Panc1 (cell line): Measurements from ENCODE around the gene WFIKKN2.

ENCODE experiments used
- CTCF ChIP-seq: fragments of 450-650 bp; IDR thresholded peaks from 2 replicates; pipeline ENCODE4 v1.5.1; 2017; ENCODE audit warnings: mild to moderate bottlenecking
- POLR2AphosphoS5 ChIP-seq: IDR thresholded peaks from 2 replicates; pipeline ENCODE4 v1.6.1; 2012; ENCODE audit warnings: mild to moderate bottlenecking, low read depth, low read length, moderate library complexity
- REST ChIP-seq, 2 experiments: IDR thresholded peaks; 2 replicates each; pipeline ENCODE4 v1.6.1; 2011 to 2012; ENCODE audit warnings: low read depth in 2 of 2, control low read depth in 1 of 2, low read length in 1 of 2, mild to moderate bottlenecking in 1 of 2, moderate library complexity in 1 of 2; ENCODE audit not compliant: insufficient read depth in 1 of 2
- SIN3A ChIP-seq: IDR thresholded peaks from 2 replicates; pipeline ENCODE4 v1.6.1; 2012; ENCODE audit warnings: low read depth, mild to moderate bottlenecking, low read length, moderate library complexity, borderline replicate concordance; ENCODE audit not compliant: insufficient read depth
- TCF7L2 ChIP-seq: IDR thresholded peaks from 2 replicates; pipeline ENCODE4 v1.6.1; 2011; ENCODE audit warnings: mild to moderate bottlenecking, low read depth, low read length, inconsistent platforms

- no peak for TF ChIP-seq CTCF
- no peak for TF ChIP-seq REST (IDR thresholded peaks at IDR 0.05; ENCODE audit: insufficient read depth in 1 of 2, low read depth in 2 of 2, low read length in 1 of 2)
- TF ChIP-seq TCF7L2, result no peak
- no peak for TF ChIP-seq SIN3A
- TF ChIP-seq POLR2AphosphoS5, result no peak
Observed at GRCh38 chr17:50816271-50816670, 19.1 kb upstream of the WFIKKN2 start.
